CD4-positive, alpha-beta T cell treated with Interleukin-10 for 1 hour (primary cell): ENCODE results near the gene ZDHHC14.
"Not testable (repeated sequence)": the region's sequence is repeated elsewhere in the genome, so short reads cannot be mapped to it uniquely, and the experiment has no call there.

Experiments used
- DNase-seq: peaks from one replicate; pipeline ENCODE4 v3.0.0-alpha.2; 2020

ZDHHC14 gene

GRCh38 chr6:157708933-157709332 is 327.9 kb downstream of the ZDHHC14 start:
- no peak for DNase-seq

DNA sequence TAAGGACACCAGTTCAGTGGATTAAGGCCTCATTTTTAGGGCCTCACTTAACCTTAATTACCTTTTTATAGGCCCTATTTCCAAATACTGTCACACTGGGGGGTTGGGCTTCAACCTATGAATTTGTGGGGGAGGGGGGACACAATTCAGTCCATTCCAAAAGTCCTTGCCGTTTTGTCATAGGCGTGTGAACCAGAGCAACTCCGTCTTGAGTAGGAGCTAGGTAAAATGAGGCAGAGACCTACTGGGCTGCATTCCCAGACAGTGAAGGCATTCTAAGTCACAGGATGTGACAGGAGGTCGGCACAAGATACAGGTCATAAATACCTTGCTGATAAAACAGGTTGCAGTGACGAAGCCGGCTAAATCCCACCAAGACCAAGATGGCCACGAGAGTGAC is 328.6 kb downstream of the ZDHHC14 start:
- DNase-seq = no peak

- DNase-seq = no peak
Observed at GRCh38 chr6:157710604-157711003, 329.6 kb downstream of the ZDHHC14 start.

- DNase-seq = no peak
Observed at GRCh38 chr6:157711060-157711459, 330.1 kb downstream of the ZDHHC14 start.

- no peak for DNase-seq
Observed at GRCh38 chr6:157712585-157713295, 331.8 kb downstream of the ZDHHC14 start.

- no peak for DNase-seq
Observed at GRCh38 chr6:157713451-157714152, 332.6 kb downstream of the ZDHHC14 start.

DNA sequence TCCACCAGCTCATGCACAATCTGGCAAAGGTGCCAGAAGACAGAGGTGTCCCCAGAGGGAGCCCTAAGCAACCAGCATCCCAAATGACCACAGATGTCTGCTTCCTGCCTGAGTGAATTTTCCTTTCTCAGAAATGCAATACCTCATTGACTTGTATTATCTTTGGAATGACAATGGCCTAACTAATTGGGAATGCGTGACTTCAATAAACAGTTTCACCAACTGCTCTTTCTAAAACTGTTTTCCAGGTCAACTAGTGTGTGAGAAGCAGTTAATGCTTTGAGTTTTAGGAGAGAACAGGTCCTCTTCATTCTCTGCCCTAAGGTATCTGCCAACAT is 333.1 kb downstream of the ZDHHC14 start:
- no peak for DNase-seq

DNA sequence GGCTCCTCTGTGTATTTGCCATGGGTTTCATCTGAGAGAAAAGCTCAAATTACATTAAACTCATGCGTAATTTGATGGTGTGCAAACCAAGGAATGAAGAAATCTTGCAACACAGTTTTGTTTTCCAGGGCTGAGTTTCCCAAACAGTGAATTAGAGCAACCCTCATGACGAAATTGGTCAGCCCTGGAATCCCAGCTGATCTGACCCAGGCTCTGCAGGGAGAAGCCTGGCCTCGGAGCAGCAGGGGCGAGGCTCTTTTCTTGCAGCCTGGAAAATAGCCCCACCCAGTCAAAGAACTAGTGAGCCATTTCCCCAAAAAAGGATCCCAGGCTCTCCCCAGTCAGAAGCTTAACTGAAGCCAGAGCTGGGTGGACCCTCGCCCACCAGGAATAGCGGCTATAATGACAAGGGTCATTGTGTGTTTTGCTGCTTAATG is 334.8 kb downstream of the ZDHHC14 start:
- no peak for DNase-seq

GRCh38 chr6:157716251-157716995 is 335.4 kb downstream of the ZDHHC14 start:
- no peak for DNase-seq

DNA sequence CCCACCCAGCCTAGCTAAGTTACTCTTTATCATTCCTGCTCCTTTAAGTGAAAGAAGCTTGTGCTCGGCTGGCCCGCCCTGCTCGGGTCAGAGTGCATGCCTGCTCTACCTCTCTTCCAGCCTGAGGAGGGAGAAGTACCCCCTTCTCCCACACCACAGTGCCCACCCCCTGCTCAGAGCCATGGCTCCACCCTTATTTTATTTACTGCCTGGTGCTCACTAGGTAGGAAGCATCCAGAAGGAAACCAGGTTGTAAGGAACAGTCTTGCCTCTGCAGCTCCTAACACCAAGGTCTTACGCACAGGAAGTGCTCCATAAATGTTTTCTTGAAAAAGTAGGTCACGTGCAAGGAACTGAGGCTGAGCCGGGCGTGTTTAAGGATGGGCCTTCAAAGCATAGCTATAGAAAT is 336.4 kb downstream of the ZDHHC14 start:
- DNase-seq = no peak

DNA sequence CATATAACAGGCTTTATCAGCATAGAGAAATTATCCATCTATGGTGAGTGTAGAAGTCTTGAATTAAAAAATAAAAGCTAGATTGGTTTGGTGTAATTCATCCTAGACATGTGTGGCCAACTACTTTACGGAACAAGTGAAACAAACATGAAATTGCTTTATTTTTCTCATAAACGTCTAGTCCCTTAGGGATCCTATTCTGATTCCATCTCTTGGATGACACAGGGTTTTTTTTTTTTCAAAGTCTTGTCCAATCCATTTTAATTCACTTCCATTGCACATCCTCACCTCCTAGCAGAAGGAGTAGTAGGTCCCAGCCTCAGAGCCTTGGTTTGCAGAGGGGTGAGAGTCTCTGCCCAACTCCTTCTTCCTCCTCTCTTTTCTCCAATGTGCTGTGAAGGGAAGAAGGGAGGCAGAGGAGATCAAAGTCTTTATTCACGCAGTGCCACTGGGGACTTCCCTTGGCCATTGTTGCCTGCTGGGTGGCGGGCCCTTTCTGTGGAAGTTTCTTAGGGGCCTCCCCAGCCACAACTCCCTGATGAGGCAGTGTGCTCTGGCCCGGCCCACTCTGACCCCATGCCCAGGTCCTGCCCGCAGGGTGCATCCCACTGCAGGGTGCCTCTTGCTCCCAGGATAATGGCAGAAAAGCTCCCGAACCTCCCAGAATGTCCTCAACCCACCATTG is 337.7 kb downstream of the ZDHHC14 start:
- no peak for DNase-seq

GRCh38 chr6:157720964-157721363 is 340.0 kb downstream of the ZDHHC14 start:
- not testable (repeated sequence) for DNase-seq

- no peak for DNase-seq
Observed at GRCh38 chr6:157721426-157721825, 340.4 kb downstream of the ZDHHC14 start.

DNA sequence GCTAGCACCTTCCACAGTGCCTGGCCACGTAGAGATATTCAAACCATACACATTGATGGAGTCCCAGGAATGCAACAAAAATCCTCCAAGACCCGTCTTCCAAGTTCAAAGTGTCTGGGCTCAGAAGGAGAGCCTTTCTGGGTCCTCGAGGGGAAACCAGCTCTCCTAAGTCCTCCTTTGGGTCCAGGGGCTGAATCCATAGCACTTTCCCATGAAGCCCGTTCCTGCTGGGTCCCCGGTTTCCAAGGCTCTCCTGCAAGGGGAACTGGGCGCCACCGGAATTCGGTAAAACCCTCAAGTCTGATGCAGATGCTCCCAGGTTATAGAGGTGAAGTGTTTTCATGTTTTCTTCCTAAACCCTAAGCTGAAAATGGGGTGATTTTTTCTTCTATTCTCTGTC is 340.8 kb downstream of the ZDHHC14 start:
- DNase-seq = no peak

DNA sequence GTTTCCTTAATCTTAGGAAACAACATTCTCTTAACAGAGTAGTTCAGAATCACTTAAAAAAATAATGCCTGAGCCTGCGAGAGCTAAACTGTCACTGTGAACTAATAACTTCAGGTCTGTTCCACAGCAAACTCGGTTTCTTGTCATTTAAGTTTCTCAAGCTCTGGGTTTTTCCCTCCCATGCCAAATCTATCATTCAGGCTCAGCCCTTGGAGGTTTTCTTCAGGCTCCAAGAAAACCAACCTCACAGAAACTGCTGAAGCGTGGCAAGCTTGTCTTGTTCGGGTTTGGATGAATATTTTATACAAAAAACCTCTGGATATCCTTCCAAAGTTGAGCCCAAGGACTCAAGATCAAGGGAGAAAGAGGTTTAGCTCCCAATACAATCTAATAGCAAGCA is 342.4 kb downstream of the ZDHHC14 start:
- DNase-seq = no peak

DNA sequence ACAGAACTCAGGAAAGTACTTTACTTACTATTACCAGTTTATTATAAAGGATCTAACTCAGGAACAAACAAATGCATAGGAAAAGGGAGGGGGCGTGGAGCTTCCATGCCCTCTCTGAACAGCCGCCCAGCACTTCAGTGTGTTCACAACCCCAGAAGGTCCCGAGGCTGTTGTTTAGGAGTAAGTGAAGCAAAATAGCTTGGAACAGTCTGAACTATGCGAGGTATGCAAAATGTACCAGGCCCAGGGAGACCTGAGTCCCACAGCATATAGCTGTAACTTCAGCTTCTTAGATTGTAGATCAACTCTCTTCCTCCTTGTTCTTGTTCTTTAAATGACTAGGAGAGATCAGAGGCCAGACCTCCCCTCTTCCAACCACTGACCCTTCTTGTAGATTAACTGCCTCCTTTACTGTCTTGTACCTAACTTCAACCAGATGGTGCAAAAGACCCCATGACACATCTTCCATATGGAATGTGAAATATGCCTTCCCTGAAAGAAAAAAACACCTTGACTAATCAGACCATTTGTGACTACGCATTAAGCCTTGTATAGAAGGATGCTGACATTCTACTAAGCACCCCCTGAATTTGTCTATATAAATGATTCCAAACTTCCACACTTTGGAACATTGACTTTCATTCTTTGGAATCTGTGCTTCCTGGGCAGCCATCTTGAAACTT is 343.3 kb downstream of the ZDHHC14 start:
- DNase-seq = no peak

DNA sequence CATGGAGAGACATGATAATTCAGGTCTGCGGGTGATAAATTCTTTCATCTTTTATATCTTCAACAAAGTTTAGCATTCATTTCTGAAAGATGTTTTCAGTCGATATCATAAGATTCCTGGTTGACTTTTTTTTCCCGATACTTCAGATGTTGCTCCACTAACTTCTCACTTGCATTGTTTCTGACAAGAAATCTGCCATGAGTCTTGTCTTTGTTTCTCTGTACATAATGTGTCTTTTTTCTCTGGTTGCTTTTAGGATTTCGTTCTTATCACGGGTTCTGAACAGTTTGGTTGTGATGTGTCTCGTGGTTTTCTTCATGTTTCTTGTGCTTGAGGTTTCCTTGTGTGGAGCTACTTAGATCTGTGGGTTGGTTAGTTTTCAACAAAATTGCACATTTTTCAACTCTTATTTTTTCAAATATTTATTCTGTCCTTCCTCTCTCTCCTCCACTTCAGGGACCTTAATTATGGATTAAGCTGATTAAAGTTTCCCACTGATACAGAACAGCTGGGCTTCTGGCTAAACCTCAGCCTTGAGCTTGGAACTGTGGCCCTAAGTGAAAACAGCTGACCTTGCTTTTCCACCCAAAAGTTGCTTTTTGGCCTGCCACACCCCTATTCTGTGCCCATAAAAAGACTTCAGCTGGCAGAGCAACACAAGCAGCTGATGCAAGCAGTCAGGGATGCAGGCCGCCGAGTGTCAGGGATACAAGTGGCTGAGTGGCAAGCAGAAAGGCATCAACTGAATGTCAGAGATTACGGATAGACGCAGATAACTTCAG is 344.2 kb downstream of the ZDHHC14 start:
- DNase-seq = no peak

DNA sequence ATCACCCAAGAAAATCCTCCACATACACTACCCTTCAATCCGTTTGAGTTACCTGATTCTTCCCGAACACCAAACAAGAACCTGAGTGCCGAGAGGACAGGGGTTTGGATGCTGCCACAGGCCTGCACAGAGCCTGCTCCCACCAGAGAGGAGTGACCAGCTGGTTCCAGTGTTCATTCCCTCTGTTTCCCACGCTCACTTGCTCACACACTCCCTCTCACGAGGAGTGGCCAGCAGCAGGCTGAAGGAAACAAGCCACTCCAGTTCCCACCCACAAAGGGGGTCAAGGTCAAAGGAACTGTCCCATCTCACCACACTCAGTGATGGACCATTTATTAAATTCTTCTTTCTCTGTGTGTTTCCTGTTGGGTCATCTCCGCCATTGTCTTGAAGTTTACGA is 344.8 kb downstream of the ZDHHC14 start:
- DNase-seq = no peak

GRCh38 chr6:157726892-157727628 is 346.1 kb downstream of the ZDHHC14 start:
- DNase-seq = no peak
